CD14-positive monocyte (primary cell): ENCODE measurements around the gene SORBS1. TPM values are rescaled to one million over a fixed set of nuclear protein-coding genes. Genes with fewer than 3 reads are reported as not detected.

ENCODE experiments used
- DNase-seq, 3 donors: peaks; one replicate each; pipeline ENCODE4 v3.0.0-alpha.2; 2011 to 2022
- H2AFZ ChIP-seq: 2 replicates; pipeline ENCODE4 v1.6.0; 2012; ENCODE audit warnings: mild to moderate bottlenecking, low read depth, low read length, inconsistent platforms; ENCODE audit not compliant: insufficient read depth, poor library complexity, severe bottlenecking
- H3K27ac ChIP-seq, 2 donors: 1 replicate in 1 of 2; 2 replicates in 1 of 2; pipeline ENCODE4 v1.5.1; 2012 to 2013; ENCODE audit warnings: low read length in 2 of 2, control low read depth in 1 of 2, inconsistent platforms in 1 of 2, low read depth in 1 of 2, mild to moderate bottlenecking in 1 of 2
- H3K27me3 ChIP-seq, 2 donors: one replicate each; pipeline versions ENCODE4 v1.6.0 to v1.6.1; 2011 to 2013; ENCODE audit warnings: low read length in 2 of 2; ENCODE audit not compliant: control insufficient read depth in 2 of 2, insufficient read depth in 2 of 2
- H3K36me3 ChIP-seq, 2 donors: replicated peaks in 1 of 2; 1 replicate in 1 of 2; 2 replicates in 1 of 2; pipeline versions ENCODE4 v1.5.1 to v1.6.1; 2012 to 2013; ENCODE audit warnings: low read length in 2 of 2, control low read depth in 1 of 2, inconsistent platforms in 1 of 2, mild to moderate bottlenecking in 1 of 2; ENCODE audit not compliant: insufficient read depth in 2 of 2, control insufficient read depth in 1 of 2
- H3K4me1 ChIP-seq, 2 donors: 1 replicate in 1 of 2; 2 replicates in 1 of 2; pipeline versions ENCODE4 v1.5.1 to v1.6.1; 2012 to 2013; ENCODE audit warnings: low read length in 2 of 2, control low read depth in 1 of 2, inconsistent platforms in 1 of 2, mild to moderate bottlenecking in 1 of 2, moderate library complexity in 1 of 2; ENCODE audit not compliant: insufficient read depth in 2 of 2, control insufficient read depth in 1 of 2
- H3K4me2 ChIP-seq: replicated peaks from 2 replicates; pipeline ENCODE3; 2012; ENCODE audit warnings: low read length, moderate library complexity, mild to moderate bottlenecking; ENCODE audit not compliant: poor library complexity, severe bottlenecking; ENCODE audit errors: extremely low read depth
- H3K4me3 ChIP-seq, 3 experiments: fragments of 200-600 bp in 1 of 3; sonication (generic) in 1 of 3; replicated peaks in 1 of 3; 1 replicate in 2 of 3; 2 replicates in 1 of 3; pipeline ENCODE4 v1.5.1; 2011 to 2013; ENCODE audit warnings: low read length in 3 of 3, mild to moderate bottlenecking in 3 of 3, control low read depth in 2 of 3, low read depth in 2 of 3, inconsistent platforms in 1 of 3, moderate library complexity in 1 of 3
- H3K79me2 ChIP-seq: 2 replicates; pipeline ENCODE4 v1.6.0; 2012; ENCODE audit warnings: mild to moderate bottlenecking, control low read depth, inconsistent platforms, low read length, moderate library complexity; ENCODE audit not compliant: insufficient read depth
- H3K9ac ChIP-seq: 2 replicates; pipeline ENCODE4 v1.6.0; 2017; ENCODE audit warnings: low read length, mild to moderate bottlenecking; ENCODE audit not compliant: insufficient read depth, poor library complexity, severe bottlenecking
- H3K9me3 ChIP-seq, 2 donors: replicated peaks in 1 of 2; 1 replicate in 1 of 2; 2 replicates in 1 of 2; pipeline versions ENCODE4 v1.5.1 to v1.6.1; 2012 to 2013; ENCODE audit warnings: low read length in 2 of 2, control low read depth in 1 of 2; ENCODE audit not compliant: control insufficient read depth in 1 of 2, insufficient read depth in 1 of 2
- H4K20me1 ChIP-seq: 2 replicates; pipeline ENCODE4 v1.6.0; 2012; ENCODE audit warnings: mild to moderate bottlenecking, low read length, control low read depth, moderate library complexity; ENCODE audit not compliant: insufficient read depth
- H3K27ac Mint-ChIP-seq, 7 donors: one replicate each; pipeline ENCODE4 v1.8.0; 2020; ENCODE audit warnings: mild to moderate bottlenecking in 7 of 7, mixed read lengths in 7 of 7, moderate library complexity in 6 of 7, inconsistent platforms in 2 of 7
- H3K27me3 Mint-ChIP-seq, 3 donors: one replicate each; pipeline ENCODE4 v1.8.0; 2021 to 2022; ENCODE audit warnings: low read depth in 3 of 3, mild to moderate bottlenecking in 3 of 3, mixed read lengths in 3 of 3, moderate library complexity in 3 of 3, inconsistent platforms in 1 of 3
- H3K36me3 Mint-ChIP-seq, 2 donors: one replicate each; pipeline ENCODE4 v1.8.0; 2020; ENCODE audit warnings: mixed read lengths in 2 of 2, inconsistent platforms in 1 of 2, mild to moderate bottlenecking in 1 of 2
- H3K4me1 Mint-ChIP-seq: one replicate; pipeline ENCODE4 v1.8.0; 2020; ENCODE audit warnings: mild to moderate bottlenecking, mixed read lengths
- H3K4me3 Mint-ChIP-seq, 2 donors: one replicate each; pipeline ENCODE4 v1.8.0; 2020; ENCODE audit warnings: mild to moderate bottlenecking in 2 of 2, mixed read lengths in 2 of 2, moderate library complexity in 1 of 2
- H3K9me3 Mint-ChIP-seq, 7 donors: one replicate each; pipeline ENCODE4 v1.8.0; 2020 to 2022; ENCODE audit warnings: mixed read lengths in 7 of 7, mild to moderate bottlenecking in 6 of 7, moderate library complexity in 6 of 7, inconsistent platforms in 2 of 7
- WGBS: methylation state at CpG from one replicate; pipeline ENCODE4 v1.1.5; 2013; ENCODE audit warnings: missing lambda C conversion rate; ENCODE audit not compliant: insufficient coverage; 5-methylcytosine and 5-hydroxymethylcytosine counted together
- intact Hi-C, 2 donors: fragments of 100-400 bp; cut with micrococcal nuclease; formaldehyde crosslinking; loops; one replicate each; pipeline versions ENCODE4 v1.15.0 to v1.15.1; 2023
- polyA plus RNA-seq, 3 donors: library from polyadenylated mRNA; depleted of rRNA in 1 of 3; unstranded in 2 of 3; stranded (reverse) in 1 of 3; fragments of 300-500 nt in 2 of 3; fragments of >200 nt in 1 of 3; fragmentation: Illumina TruSeq in 2 of 3; gene quantifications; 1 replicate in 2 of 3; 2 replicates in 1 of 3; pipeline ENCODE4 v1.2.3, GENCODE V29; 2012 to 2021
- TF ChIP-seq, protein P1 (sequence below): fragments of 200-600 bp; IDR thresholded peaks from one replicate; pipeline ENCODE4 v1.8.0; 2022; ENCODE audit warnings: antibody characterized with exemption, mild to moderate bottlenecking

The SORBS1 gene
- polyA plus RNA-seq, 3 donors = 0.08 to 0.15 TPM; not detected in 1

DNA sequence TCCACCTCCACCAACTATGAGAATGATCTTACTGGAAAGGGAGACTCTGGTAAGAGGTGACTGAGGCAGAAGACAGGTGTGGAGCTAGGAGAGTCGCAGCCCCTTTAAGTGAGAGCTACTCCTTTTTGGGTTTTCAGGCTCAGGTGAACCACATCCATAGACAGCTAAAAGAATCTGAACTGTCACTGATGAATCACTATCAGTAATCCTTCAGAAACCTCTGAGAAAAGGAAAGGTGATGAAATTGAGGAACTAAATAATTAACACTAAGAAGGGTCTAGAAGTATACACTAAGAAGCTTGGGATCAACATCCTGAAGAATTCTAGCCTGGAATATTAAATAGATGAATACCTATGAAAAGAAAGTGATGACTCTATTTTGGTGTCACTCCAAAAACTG lies 83.0 kb downstream of the SORBS1 start:
- Mint-ChIP-seq H3K27ac (no peak overlapping the region), H3K36me3 (no peaks in the 10 kb centered on the region), H3K4me3 (no peak overlapping the region), H3K27me3 (peaks cover 0 to 2% (median 2%) of the 10 kb centered on the region in 3 donors), H3K9me3 (no peaks in the 10 kb centered on the region), H3K4me1 (peaks cover 5% of the 10 kb centered on the region)
- no peaks in the 10 kb centered on the region for H3K4me1 ChIP-seq
- WGBS = no CpG with 5 or more reads among the region's 1 CpG
- H3K27me3 ChIP-seq = no peaks in the 10 kb centered on the region
- H3K4me3 ChIP-seq = no peak overlapping the region
- no peak overlapping the region for H3K27ac ChIP-seq
- no peak for DNase-seq
- intact Hi-C loops = no loop called here
- TF ChIP-seq, protein P1, sequence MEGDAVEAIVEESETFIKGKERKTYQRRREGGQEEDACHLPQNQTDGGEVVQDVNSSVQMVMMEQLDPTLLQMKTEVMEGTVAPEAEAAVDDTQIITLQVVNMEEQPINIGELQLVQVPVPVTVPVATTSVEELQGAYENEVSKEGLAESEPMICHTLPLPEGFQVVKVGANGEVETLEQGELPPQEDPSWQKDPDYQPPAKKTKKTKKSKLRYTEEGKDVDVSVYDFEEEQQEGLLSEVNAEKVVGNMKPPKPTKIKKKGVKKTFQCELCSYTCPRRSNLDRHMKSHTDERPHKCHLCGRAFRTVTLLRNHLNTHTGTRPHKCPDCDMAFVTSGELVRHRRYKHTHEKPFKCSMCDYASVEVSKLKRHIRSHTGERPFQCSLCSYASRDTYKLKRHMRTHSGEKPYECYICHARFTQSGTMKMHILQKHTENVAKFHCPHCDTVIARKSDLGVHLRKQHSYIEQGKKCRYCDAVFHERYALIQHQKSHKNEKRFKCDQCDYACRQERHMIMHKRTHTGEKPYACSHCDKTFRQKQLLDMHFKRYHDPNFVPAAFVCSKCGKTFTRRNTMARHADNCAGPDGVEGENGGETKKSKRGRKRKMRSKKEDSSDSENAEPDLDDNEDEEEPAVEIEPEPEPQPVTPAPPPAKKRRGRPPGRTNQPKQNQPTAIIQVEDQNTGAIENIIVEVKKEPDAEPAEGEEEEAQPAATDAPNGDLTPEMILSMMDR = no peak
- H3K36me3 ChIP-seq = no peaks in the 10 kb centered on the region
- H4K20me1 ChIP-seq = no peaks in the 10 kb centered on the region
- H2AFZ ChIP-seq = no peak overlapping the region
- no peaks in the 10 kb centered on the region for H3K9me3 ChIP-seq
- H3K9ac ChIP-seq = no peak overlapping the region
- H3K4me2 ChIP-seq = no peak overlapping the region
- no peaks in the 10 kb centered on the region for H3K79me2 ChIP-seq

DNA sequence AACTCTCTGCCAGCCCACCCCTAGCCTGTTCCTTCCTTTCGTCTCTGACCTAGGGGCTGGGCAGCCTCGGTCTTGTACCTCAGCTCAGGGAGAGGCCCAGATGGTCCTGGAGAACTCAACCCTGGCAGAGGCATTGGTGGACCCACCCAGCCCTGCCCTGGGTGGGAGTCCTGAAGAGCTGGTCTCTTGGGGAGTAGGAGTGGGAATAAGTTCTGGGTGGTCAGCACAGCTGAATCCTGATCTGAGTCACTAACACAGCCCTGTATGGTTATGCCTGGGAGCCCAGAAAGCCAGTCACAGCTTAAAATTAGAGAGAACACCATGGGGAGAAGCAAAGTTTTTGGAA lies 84.0 kb downstream of the SORBS1 start:
- no peaks in the 10 kb centered on the region for H3K9me3 ChIP-seq
- no peak overlapping the region for H3K9ac ChIP-seq
- Mint-ChIP-seq H3K27ac (no peak overlapping the region), H3K4me3 (no peak overlapping the region), H3K36me3 (no peaks in the 10 kb centered on the region), H3K4me1 (peaks cover 5% of the 10 kb centered on the region), H3K9me3 (no peaks in the 10 kb centered on the region), H3K27me3 (peaks cover 0 to 2% (median 2%) of the 10 kb centered on the region in 3 donors)
- intact Hi-C loops = no loop called here
- no peaks in the 10 kb centered on the region for H3K36me3 ChIP-seq
- H3K4me3 ChIP-seq = no peak overlapping the region
- no peaks in the 10 kb centered on the region for H3K27me3 ChIP-seq
- no peaks in the 10 kb centered on the region for H4K20me1 ChIP-seq
- DNase-seq = no peak
- WGBS = 54% methylated on average over 2 of the region's 2 CpGs
- H3K27ac ChIP-seq = no peak overlapping the region
- H2AFZ ChIP-seq = no peak overlapping the region
- TF ChIP-seq, protein P1 = no peak
- no peak overlapping the region for H3K4me2 ChIP-seq
- no peaks in the 10 kb centered on the region for H3K4me1 ChIP-seq
- no peaks in the 10 kb centered on the region for H3K79me2 ChIP-seq
